Fibroblast of mammary gland (primary cell): ENCODE measurements around the gene CAMK1D.
"Not testable (repeated sequence)": the region's sequence is repeated elsewhere in the genome, so short reads cannot be mapped to it uniquely, and the experiment has no call there.

ENCODE experiments used
- DNase-seq: peaks from one replicate; pipeline ENCODE4 v3.0.0-alpha.2; 2010; ENCODE audit warnings: low read depth
- H3K4me3 ChIP-seq: 2 replicates; pipeline ENCODE4 v1.5.1; 2011; ENCODE audit warnings: low read depth, mild to moderate bottlenecking, low read length, moderate library complexity; ENCODE audit not compliant: control insufficient read depth
- TF ChIP-seq, protein P1 (sequence below): conservative IDR thresholded peaks from 2 replicates; pipeline ENCODE4 v1.5.1; 2011; ENCODE audit warnings: low read depth, low read length, inconsistent platforms; ENCODE audit not compliant: control insufficient read depth, insufficient read depth

CAMK1D gene

DNA sequence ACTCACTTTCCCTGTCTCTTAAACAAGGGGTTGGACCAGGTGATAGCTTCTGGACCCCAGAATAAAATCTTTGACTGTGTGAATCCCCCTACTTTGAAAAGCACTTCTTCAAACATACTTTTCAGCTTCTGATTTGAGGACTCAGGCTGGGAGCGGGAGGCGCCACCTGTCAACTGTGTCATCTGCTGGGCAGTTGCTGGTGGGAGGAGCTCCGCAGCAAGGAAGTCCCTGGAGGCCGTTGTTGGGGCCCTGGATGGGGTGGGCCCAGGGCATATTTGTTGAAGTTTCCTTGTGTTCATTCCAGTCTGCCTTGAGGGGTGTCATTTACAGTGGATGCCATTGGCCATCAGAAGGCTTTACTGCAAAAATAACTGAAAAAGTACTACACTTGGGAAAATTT is 454.4 kb downstream of the CAMK1D start:
- no peak overlapping the region for H3K4me3 ChIP-seq
- TF ChIP-seq, protein P1, sequence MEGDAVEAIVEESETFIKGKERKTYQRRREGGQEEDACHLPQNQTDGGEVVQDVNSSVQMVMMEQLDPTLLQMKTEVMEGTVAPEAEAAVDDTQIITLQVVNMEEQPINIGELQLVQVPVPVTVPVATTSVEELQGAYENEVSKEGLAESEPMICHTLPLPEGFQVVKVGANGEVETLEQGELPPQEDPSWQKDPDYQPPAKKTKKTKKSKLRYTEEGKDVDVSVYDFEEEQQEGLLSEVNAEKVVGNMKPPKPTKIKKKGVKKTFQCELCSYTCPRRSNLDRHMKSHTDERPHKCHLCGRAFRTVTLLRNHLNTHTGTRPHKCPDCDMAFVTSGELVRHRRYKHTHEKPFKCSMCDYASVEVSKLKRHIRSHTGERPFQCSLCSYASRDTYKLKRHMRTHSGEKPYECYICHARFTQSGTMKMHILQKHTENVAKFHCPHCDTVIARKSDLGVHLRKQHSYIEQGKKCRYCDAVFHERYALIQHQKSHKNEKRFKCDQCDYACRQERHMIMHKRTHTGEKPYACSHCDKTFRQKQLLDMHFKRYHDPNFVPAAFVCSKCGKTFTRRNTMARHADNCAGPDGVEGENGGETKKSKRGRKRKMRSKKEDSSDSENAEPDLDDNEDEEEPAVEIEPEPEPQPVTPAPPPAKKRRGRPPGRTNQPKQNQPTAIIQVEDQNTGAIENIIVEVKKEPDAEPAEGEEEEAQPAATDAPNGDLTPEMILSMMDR: no peak
- DNase-seq: no peak

DNA sequence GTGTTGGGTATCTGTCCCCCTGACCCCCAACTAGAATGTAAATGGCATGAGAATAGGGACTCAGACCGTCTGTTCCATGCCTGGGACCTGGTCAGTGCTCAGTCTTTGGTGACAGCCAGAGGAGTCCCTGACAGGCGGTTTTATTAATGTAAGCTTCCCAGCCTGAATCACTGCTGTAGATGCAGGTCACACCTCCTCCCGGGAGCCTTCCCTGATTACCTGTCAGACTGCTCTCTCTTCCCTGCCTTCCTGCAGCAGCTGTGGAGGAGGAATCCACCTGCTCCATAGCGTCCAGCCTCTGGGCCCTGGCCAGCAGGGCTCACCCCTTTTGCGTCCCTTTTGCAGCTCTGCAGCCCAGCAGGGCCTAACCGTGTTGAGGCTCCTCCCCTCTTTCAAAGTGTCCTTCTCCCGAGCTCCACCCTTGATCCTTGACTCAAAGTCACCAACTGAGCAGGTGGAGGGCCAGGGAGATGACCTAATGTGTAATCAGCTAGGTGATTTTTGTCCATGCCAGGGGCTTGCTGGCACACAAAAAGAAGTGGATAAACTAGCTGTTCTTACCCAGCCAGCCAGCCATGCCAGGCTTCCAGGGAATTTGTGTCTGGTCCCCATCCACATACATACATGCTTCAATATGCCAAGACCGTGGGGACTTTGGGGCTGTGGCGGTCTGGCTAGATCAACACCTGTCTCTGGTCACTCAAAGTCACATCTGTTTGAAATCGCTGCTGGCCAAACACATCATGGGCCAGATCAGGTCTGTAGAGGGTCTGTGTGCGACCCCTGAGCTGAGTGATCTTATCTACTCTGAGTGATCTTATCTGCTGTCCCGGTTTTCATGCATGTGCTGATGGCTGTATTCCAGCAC is 457.1 kb downstream of the CAMK1D start:
- TF ChIP-seq, protein P1: no peak
- no peak for DNase-seq
- H3K4me3 ChIP-seq: no peak overlapping the region

DNA sequence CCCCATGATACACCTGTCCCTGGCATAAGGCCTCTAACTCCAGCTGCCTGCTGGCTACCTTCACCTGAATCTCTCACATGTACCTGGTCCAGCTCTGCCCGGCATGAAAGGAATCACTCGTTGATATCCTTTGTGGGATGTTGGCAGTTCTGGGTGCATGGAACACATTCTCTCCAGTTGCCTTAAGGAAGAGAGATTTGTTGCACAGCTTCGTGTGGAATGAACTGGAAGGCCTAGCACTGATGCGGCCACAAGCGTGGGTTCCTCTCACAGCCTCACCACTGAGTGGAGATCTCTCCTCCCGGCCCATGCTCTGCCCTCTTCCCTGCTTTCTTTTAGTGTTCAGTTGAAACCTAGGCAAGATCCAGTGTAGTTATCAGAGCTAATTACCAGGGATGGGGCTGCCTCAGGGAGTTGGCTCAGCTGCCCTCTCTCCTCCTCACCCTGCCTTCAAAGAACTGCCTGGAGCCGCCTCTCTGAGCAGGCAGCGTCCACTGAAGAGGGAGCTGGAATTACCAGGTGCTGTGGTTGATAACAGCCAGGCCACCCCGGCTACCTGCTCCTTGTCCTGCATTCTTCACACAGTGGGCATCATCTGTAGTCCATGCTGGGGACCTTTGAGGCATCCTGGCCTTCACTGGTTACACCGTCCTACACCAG is 457.9 kb downstream of the CAMK1D start:
- H3K4me3 ChIP-seq: no peak overlapping the region

DNA sequence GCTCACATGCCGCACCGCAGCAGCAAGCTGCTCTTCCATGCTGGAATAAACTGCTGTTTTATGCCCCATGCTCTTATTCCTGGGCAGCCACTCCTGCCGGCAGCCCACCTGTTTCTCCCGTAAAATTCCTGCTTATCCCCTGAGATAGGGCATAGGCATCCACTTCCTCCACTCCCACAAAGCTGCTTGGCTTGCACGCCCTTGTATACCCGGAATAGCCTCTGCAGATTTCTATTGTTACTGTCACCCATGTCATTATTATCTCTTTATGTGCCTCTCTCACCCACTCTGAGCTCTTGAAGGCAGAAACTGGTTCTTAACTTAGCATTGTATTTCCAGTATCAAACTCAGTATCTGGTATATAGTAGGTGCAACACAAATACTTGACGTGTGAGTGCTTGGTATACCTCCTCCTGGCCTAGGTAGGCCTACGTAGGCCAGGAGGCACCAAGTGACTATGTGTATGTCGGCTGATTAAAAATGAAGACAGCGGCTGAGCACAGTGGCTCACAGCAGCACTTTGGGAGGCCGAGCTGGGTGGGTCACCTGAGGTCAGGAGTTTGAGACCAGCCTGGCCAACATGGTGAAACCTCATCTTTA is 458.8 kb downstream of the CAMK1D start:
- no peak overlapping the region for H3K4me3 ChIP-seq
- TF ChIP-seq, protein P1: no peak
- no peak for DNase-seq

More for the DNA sequence above, 457.9 kb downstream of the CAMK1D start:
- TF ChIP-seq, protein P1: no peak
- no peak for DNase-seq

DNA sequence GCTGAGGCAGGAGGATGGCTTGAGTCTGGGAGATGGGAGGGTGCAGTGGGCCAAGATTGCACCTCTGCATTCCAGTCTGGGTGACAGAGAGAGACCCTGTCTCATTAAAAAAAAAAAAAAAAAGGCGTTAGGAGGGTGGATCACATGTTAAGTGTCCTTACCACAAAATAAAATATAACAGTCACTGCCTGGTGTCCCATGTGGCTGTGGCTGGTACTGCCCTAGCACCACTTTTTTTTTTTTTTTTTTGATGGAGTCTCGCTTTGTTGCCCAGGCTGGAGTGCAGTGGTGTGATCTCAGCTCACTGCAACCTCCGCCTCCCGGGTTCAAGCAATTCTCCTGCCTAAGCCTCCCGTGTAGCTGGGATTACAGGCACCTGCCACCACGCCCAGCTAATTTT is 460.7 kb downstream of the CAMK1D start:
- TF ChIP-seq, protein P1: peak; percentile 8
- DNase-seq, H3K4me3 ChIP-seq: not testable (repeated sequence)

DNA sequence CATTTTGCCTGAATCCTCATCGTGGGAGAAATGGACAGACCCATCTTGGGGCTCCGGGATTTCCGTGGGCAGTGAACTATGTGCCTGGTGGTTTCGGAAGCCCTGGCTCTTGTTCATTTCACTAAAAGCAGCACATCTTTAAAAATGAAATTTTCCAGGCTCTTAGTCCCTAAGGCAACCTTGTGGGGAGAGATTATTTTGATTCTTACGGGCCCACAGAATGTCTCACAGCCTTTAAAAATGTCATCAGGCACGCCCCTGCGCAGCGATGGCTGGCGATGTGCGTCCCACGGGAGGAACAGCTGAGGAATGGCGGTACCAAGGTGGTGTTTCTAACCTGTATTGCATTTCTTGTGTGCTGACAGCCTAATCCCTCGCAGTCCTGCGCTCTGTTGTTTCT is 462.5 kb downstream of the CAMK1D start:
- TF ChIP-seq, protein P1: no peak
- no peak for DNase-seq
- H3K4me3 ChIP-seq: no peak overlapping the region
